Neural crest cell (in vitro differentiated cells): ENCODE measurements around the gene RASSF7. TPM values are rescaled to one million over a fixed set of nuclear protein-coding genes. Genes with fewer than 3 reads are reported as not detected.

ENCODE experiments used
- DNase-seq: peaks from one replicate; pipeline ENCODE4 v3.0.0; 2021; ENCODE audit warnings: low read depth, mixed read lengths, low spot score
- H3K27ac Mint-ChIP-seq: one replicate; pipeline ENCODE4 v1.8.0; 2021; ENCODE audit warnings: mild to moderate bottlenecking, mixed read lengths; ENCODE audit not compliant: unreplicated experiment
- H3K27me3 Mint-ChIP-seq: 2 replicates; pipeline ENCODE4 v1.8.0; 2021; ENCODE audit warnings: low read depth, mild to moderate bottlenecking, mixed read lengths
- H3K36me3 Mint-ChIP-seq: 2 replicates; pipeline ENCODE4 v1.8.0; 2021; ENCODE audit warnings: low read depth, mild to moderate bottlenecking, mixed read lengths
- H3K4me1 Mint-ChIP-seq: 2 replicates; pipeline ENCODE4 v1.8.0; 2021; ENCODE audit warnings: mixed read lengths
- H3K4me3 Mint-ChIP-seq: one replicate; pipeline ENCODE4 v1.8.0; 2021; ENCODE audit warnings: mild to moderate bottlenecking, mixed read lengths
- H3K9me3 Mint-ChIP-seq: 2 replicates; pipeline ENCODE4 v1.8.0; 2021; ENCODE audit warnings: mixed read lengths
- total RNA-seq: library from RNA; stranded (reverse); gene quantifications from 2 replicates; pipeline ENCODE4 v1.2.1, GENCODE V29; 2021
- TF ChIP-seq, protein P1 (sequence below): fragments of 200-600 bp; sonication (generic); conservative IDR thresholded peaks from 2 replicates; pipeline ENCODE4 v1.5.0; 2021; ENCODE audit warnings: antibody characterized with exemption, mild to moderate bottlenecking

Gene RASSF7
- total RNA-seq, 1 donor from 2014 or later: 7.3 TPM

DNA sequence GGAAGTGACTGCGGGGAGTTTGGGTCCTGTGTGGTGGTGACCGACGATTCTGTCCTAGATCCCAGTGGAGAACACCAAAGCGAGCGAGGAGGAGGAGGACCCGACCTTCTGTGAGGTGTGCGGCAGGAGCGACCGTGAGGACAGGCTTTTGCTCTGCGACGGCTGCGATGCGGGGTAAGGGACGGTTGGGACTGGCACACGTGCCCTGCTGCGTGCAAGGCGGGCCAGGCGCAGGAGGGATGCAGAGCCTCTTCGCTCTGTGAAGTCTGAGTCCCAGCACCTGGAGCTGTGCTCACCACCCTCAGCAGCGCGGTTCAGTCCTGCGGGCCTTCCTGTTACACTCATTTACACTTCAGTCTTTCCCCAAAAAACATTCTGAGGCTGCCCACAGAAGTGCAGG, 31.7 kb downstream of the RASSF7 start:
- TF ChIP-seq, protein P1, sequence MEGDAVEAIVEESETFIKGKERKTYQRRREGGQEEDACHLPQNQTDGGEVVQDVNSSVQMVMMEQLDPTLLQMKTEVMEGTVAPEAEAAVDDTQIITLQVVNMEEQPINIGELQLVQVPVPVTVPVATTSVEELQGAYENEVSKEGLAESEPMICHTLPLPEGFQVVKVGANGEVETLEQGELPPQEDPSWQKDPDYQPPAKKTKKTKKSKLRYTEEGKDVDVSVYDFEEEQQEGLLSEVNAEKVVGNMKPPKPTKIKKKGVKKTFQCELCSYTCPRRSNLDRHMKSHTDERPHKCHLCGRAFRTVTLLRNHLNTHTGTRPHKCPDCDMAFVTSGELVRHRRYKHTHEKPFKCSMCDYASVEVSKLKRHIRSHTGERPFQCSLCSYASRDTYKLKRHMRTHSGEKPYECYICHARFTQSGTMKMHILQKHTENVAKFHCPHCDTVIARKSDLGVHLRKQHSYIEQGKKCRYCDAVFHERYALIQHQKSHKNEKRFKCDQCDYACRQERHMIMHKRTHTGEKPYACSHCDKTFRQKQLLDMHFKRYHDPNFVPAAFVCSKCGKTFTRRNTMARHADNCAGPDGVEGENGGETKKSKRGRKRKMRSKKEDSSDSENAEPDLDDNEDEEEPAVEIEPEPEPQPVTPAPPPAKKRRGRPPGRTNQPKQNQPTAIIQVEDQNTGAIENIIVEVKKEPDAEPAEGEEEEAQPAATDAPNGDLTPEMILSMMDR: no peak
- Mint-ChIP-seq H3K36me3 (peaks cover 13% of the 10 kb centered on the region), H3K27me3 (no peaks in the 10 kb centered on the region), H3K4me3 (no peak overlapping the region), H3K27ac (no peak overlapping the region), H3K4me1 (no peaks in the 10 kb centered on the region), H3K9me3 (no peaks in the 10 kb centered on the region)
- no peak for DNase-seq

DNA sequence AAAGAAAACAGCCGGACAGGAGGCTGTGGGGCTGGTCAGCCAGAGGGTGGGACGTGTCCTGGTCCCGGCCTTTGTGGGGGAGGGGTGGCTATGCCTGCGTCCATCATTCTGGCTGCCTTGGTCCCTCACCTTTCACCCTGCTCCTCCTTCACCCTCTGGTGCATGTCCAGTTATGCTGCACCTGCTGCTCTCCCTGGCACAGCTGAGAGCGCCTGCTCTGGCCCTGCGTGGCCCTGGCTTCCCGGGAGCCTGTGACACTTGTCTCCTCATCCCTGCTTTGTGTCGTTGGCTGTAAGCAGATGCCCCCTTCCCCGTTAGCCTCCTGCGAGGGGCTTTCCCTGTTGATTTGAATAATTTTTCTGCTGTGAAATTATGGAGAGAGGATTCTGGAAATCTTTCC, 32.1 kb downstream of the RASSF7 start:
- no peak for DNase-seq
- Mint-ChIP-seq H3K9me3 (no peaks in the 10 kb centered on the region), H3K4me1 (no peaks in the 10 kb centered on the region), H3K36me3 (peaks cover 13% of the 10 kb centered on the region), H3K27me3 (no peaks in the 10 kb centered on the region), H3K27ac (peak overlapping the region; percentile 4), H3K4me3 (no peak overlapping the region)
- TF ChIP-seq, protein P1: no peak

DNA sequence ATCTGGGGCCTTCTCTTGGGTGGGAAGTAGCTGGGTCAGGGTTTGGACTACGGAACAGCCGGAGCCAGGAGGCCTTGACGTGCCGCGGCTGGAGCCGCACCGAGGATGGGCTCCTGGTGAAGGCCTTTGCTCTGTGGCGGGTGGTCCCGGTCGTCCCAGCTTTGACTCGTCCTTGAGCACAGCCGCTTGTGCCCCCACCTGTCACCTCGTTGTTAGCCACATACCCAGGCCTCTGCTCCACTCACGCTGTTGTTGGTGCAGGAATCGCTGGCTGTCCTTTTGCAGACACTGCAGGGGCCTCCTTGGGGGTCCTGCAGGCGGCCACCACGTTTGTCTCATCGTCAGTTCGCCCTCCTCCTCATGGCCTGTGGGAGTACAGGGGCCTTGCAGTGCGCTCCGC, 32.6 kb downstream of the RASSF7 start:
- peak overlapping the region; percentile 4 for H3K27ac Mint-ChIP-seq
- H3K9me3 Mint-ChIP-seq: no peaks in the 10 kb centered on the region
- peaks cover 13% of the 10 kb centered on the region for H3K36me3 Mint-ChIP-seq
- H3K4me1 Mint-ChIP-seq: no peaks in the 10 kb centered on the region
- no peak overlapping the region for H3K4me3 Mint-ChIP-seq
- TF ChIP-seq, protein P1: no peak
- no peaks in the 10 kb centered on the region for H3K27me3 Mint-ChIP-seq
- DNase-seq: no peak

DNA sequence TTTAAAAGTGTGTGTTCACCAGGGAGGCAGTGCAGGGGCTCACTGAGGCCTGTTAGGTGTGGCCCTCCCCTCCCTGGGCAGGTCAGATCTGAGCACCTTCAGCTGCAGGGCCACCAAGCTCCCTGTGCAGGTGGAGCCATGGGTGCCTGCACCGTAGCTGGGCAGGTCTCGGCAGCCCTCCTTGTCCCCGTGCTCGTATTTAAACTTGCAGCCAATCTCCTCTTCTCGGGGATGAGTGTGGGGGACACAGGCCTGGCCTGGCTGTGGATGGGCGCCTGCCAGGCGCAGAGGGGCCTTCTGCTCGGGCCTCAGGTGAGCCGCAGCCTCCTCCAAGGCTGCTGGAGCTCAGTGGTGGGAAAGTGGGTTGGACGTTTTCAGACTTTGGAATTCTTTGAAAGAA, 34.6 kb downstream of the RASSF7 start:
- H3K27me3 Mint-ChIP-seq: no peaks in the 10 kb centered on the region
- no peak overlapping the region for H3K4me3 Mint-ChIP-seq
- no peaks in the 10 kb centered on the region for H3K9me3 Mint-ChIP-seq
- H3K4me1 Mint-ChIP-seq: no peaks in the 10 kb centered on the region
- TF ChIP-seq, protein P1: no peak
- DNase-seq: no peak
- no peak overlapping the region for H3K27ac Mint-ChIP-seq
- peaks cover 7% of the 10 kb centered on the region for H3K36me3 Mint-ChIP-seq

DNA sequence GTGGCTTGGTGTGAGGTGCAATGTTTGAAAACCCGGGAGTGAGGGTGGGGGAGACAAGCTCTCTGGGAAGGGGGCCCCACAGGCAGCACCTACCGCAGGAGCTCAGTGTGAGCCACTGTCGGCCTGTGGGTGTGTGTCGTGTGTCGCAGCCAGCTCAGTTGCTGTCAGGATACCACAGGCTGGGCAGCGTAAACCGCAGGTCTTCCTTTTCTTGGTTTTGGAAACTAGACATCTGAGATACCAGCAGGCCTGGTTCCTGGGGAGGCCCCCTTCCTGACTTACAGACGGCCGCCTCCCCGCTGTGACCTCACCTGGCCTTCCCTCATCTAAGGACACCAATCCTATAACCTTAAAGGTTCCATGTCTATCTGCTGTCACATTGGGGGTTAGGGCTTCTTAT, 35.6 kb downstream of the RASSF7 start:
- Mint-ChIP-seq H3K36me3 (peaks cover 8% of the 10 kb centered on the region), H3K9me3 (no peaks in the 10 kb centered on the region), H3K27me3 (no peaks in the 10 kb centered on the region), H3K27ac (peak overlapping the region; percentile 71), H3K4me1 (no peaks in the 10 kb centered on the region), H3K4me3 (no peak overlapping the region)
- TF ChIP-seq, protein P1: no peak
- DNase-seq: no peak
